HEK293 (cell line): ENCODE measurements around the gene GLB1L2.

Source experiments
- CTCF ChIA-PET: fragments of 350-600 bp; formaldehyde crosslinking; extraction: SDS; loops from one replicate; lab custom pipeline; 2021; ENCODE audit warnings: antibody characterized with exemption; lab: Yijun Ruan, JAX
- POLR2A ChIA-PET: fragments of 300-600 bp; formaldehyde crosslinking; extraction: SDS; loops from one replicate; lab custom pipeline; 2020; ENCODE audit warnings: antibody characterized with exemption, inconsistent platforms; lab: Yijun Ruan, JAX
- H3K27ac ChIP-seq: fragments of 200-500 bp; sonication (Bioruptor generic); 2 replicates; pipeline ENCODE4 v1.5.1; 2014; ENCODE audit warnings: low read depth, low read length, control low read depth, inconsistent platforms; ENCODE audit errors: extremely low read depth
- H3K36me3 ChIP-seq, 2 experiments: fragments of 200-500 bp in 1 of 2; sonication (Bioruptor generic) in 1 of 2; 1 replicate in 1 of 2; 2 replicates in 1 of 2; pipeline ENCODE4 v1.5.1; 2014 to 2017; ENCODE audit warnings: inconsistent platforms in 2 of 2, low read length in 2 of 2; ENCODE audit not compliant: control insufficient read depth in 2 of 2, insufficient read depth in 1 of 2
- H3K4me1 ChIP-seq: fragments of 200-500 bp; sonication (Bioruptor generic); 2 replicates; pipeline ENCODE4 v1.5.1; 2014; ENCODE audit warnings: mild to moderate bottlenecking, low read length, inconsistent platforms; ENCODE audit not compliant: control insufficient read depth, insufficient read depth
- H3K4me3 ChIP-seq: 2 replicates; pipeline ENCODE4 v1.5.1; 2011; ENCODE audit warnings: low read depth, mild to moderate bottlenecking, control low read depth, low read length, moderate library complexity
- H3K9me3 ChIP-seq: fragments of 200-500 bp; sonication (Bioruptor generic); 2 replicates; pipeline ENCODE4 v1.5.1; 2014; ENCODE audit warnings: low read depth, low read length, inconsistent platforms; ENCODE audit not compliant: control insufficient read depth, insufficient read depth
- KLF16 ChIP-seq: fragments of 450-650 bp; formaldehyde crosslinking; IDR thresholded peaks from 2 replicates; pipeline ENCODE4 v1.5.1; 2017; ENCODE audit warnings: missing biosample characterization, missing genetic modification characterization
- PRDM1 ChIP-seq: fragments of 450-650 bp; formaldehyde crosslinking; IDR thresholded peaks from 2 replicates; pipeline ENCODE4; 2016; ENCODE audit warnings: missing biosample characterization, missing genetic modification characterization
- SCRT2 ChIP-seq: fragments of 450-650 bp; formaldehyde crosslinking; IDR thresholded peaks from 2 replicates; pipeline ENCODE4 v1.5.1; 2016; ENCODE audit warnings: missing biosample characterization, missing genetic modification characterization
- ZBTB8A ChIP-seq: fragments of 450-650 bp; formaldehyde crosslinking; IDR thresholded peaks from 2 replicates; pipeline ENCODE4 v1.5.1; 2016; ENCODE audit warnings: missing biosample characterization, missing genetic modification characterization
- ZFHX2 ChIP-seq: fragments of 450-650 bp; formaldehyde crosslinking; conservative IDR thresholded peaks from 2 replicates; pipeline ENCODE4 v1.5.1; 2016; ENCODE audit warnings: missing biosample characterization, missing genetic modification characterization
- ZNF133 ChIP-seq: fragments of 450-650 bp; formaldehyde crosslinking; IDR thresholded peaks from 2 replicates; pipeline ENCODE4 v1.5.1; 2016; ENCODE audit warnings: missing biosample characterization, missing genetic modification characterization
- ZNF302 ChIP-seq: fragments of 450-650 bp; formaldehyde crosslinking; IDR thresholded peaks from 2 replicates; pipeline ENCODE4 v1.5.1; 2016; ENCODE audit warnings: missing biosample characterization, missing genetic modification characterization, low read depth
- ZNF354C ChIP-seq: fragments of 450-650 bp; formaldehyde crosslinking; IDR thresholded peaks from 2 replicates; pipeline ENCODE4 v1.5.1; 2016; ENCODE audit warnings: missing biosample characterization, missing genetic modification characterization, low read depth, borderline replicate concordance
- ZNF366 ChIP-seq: fragments of 450-650 bp; formaldehyde crosslinking; conservative IDR thresholded peaks from 2 replicates; pipeline ENCODE4 v1.5.1; 2016; ENCODE audit warnings: missing biosample characterization, missing genetic modification characterization
- ZNF398 ChIP-seq: fragments of 450-650 bp; formaldehyde crosslinking; IDR thresholded peaks from 2 replicates; pipeline ENCODE4 v1.5.1; 2017; ENCODE audit warnings: missing biosample characterization, missing genetic modification characterization
- ZNF426 ChIP-seq: fragments of 450-650 bp; formaldehyde crosslinking; IDR thresholded peaks from 2 replicates; pipeline ENCODE4 v1.5.1; 2017; ENCODE audit warnings: missing biosample characterization, missing genetic modification characterization, mild to moderate bottlenecking, inconsistent platforms, moderate library complexity
- ZNF48 ChIP-seq: fragments of 450-650 bp; formaldehyde crosslinking; IDR thresholded peaks from 2 replicates; pipeline ENCODE4 v1.5.1; 2016; ENCODE audit warnings: missing biosample characterization, missing genetic modification characterization
- ZNF518A ChIP-seq: fragments of 450-650 bp; formaldehyde crosslinking; conservative IDR thresholded peaks from 2 replicates; pipeline ENCODE4 v1.5.1; 2016; ENCODE audit warnings: low read depth, missing biosample characterization, missing genetic modification characterization
- ZNF530 ChIP-seq: fragments of 450-650 bp; formaldehyde crosslinking; IDR thresholded peaks from 2 replicates; pipeline ENCODE4 v1.5.1; 2016; ENCODE audit warnings: low read depth, missing biosample characterization, missing genetic modification characterization
- ZNF580 ChIP-seq: fragments of 450-650 bp; formaldehyde crosslinking; IDR thresholded peaks from 2 replicates; pipeline ENCODE4 v1.5.1; 2016; ENCODE audit warnings: missing biosample characterization, missing genetic modification characterization
- ZNF654 ChIP-seq: fragments of 450-650 bp; formaldehyde crosslinking; IDR thresholded peaks from 2 replicates; pipeline ENCODE4 v1.5.1; 2016; ENCODE audit warnings: low read depth, missing biosample characterization, missing genetic modification characterization
- ZNF660 ChIP-seq: fragments of 450-650 bp; IDR thresholded peaks from 2 replicates; pipeline ENCODE4 v1.5.1; 2018; ENCODE audit warnings: missing biosample characterization, mild to moderate bottlenecking, missing genetic modification characterization
- ZNF76 ChIP-seq: fragments of 450-650 bp; formaldehyde crosslinking; IDR thresholded peaks from 2 replicates; pipeline ENCODE4; 2016; ENCODE audit warnings: low read depth, missing biosample characterization, missing genetic modification characterization, borderline replicate concordance
- ZSCAN4 ChIP-seq: fragments of 450-650 bp; formaldehyde crosslinking; IDR thresholded peaks from 2 replicates; pipeline ENCODE4 v1.5.1; 2017; ENCODE audit warnings: missing biosample characterization, missing genetic modification characterization
- TF ChIP-seq, protein P1 (sequence below): fragments of 450-650 bp; formaldehyde crosslinking; IDR thresholded peaks from 2 replicates; pipeline ENCODE4 v1.5.1; 2016; ENCODE audit warnings: missing biosample characterization, missing genetic modification characterization

GLB1L2 gene

DNA sequence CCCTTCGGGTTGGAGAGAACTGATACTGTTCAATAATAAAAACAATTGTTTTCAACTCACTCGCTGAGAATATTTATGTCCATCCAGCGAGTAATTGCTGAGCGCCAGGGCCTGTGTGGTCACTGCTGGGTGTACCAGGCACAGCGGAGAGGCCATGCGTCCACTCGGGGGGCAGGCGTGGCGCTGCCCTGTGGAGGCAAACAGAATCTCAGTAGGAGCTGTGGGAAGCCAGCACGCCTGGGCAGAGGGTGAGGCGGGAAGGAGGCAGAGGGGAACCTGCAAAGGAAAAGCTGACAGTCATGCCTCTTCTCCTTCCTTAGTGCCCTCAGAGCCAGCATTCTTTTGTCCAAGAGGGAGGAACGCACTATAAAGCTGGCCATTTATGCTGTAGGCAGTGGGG, 44.2 kb upstream of the GLB1L2 start (continued):
- no peak for TF ChIP-seq ZNF518A
- no peak for TF ChIP-seq ZFHX2
- no peak for TF ChIP-seq ZNF580 (tag by site-specific recombination)
- no peak for TF ChIP-seq SCRT2 (tag by site-specific recombination)
- TF ChIP-seq ZNF76: no peak
- TF ChIP-seq ZNF660 (tag by site-specific recombination): no peak
- TF ChIP-seq KLF16 (tag by site-specific recombination): no peak
- TF ChIP-seq ZNF366 (tag by site-specific recombination): no peak
- no peak for TF ChIP-seq PRDM1 (tag by site-specific recombination)
- TF ChIP-seq ZNF398: no peak
- TF ChIP-seq ZNF530 (tag by site-specific recombination): no peak
- TF ChIP-seq ZBTB8A (tag by site-specific recombination): no peak
- TF ChIP-seq, all 188 proteins: peak for 0

GRCh38 chr11:134288486-134288885, 43.3 kb upstream of the GLB1L2 start:
- TF ChIP-seq ZNF48 (tag by site-specific recombination) (no peak), ZNF398 (no peak), ZNF354C (no peak), ZNF133 (tag by site-specific recombination) (no peak), ZNF426 (tag by site-specific recombination) (no peak), ZNF654 (tag by site-specific recombination) (no peak), ZNF302 (tag by site-specific recombination) (no peak), ZSCAN4 (tag by site-specific recombination) (no peak)
- TF ChIP-seq, protein P1, sequence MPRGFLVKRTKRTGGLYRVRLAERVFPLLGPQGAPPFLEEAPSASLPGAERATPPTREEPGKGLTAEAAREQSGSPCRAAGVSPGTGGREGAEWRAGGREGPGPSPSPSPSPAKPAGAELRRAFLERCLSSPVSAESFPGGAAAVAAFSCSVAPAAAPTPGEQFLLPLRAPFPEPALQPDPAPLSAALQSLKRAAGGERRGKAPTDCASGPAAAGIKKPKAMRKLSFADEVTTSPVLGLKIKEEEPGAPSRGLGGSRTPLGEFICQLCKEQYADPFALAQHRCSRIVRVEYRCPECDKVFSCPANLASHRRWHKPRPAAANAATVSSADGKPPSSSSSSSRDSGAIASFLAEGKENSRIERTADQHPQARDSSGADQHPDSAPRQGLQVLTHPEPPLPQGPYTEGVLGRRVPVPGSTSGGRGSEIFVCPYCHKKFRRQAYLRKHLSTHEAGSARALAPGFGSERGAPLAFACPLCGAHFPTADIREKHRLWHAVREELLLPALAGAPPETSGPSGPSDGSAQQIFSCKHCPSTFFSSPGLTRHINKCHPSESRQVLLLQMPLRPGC (tag by site-specific recombination): no peak
- no peaks in the 10 kb centered on the region for H3K36me3 ChIP-seq
- no peaks in the 10 kb centered on the region for H3K4me1 ChIP-seq
- no peak overlapping the region for H3K27ac ChIP-seq
- ChIA-PET POLR2A (interaction anchor here (0.8 kb wide), 1 partner anchor 64 kb away, joined by 3 read pairs; the partner anchor contains the start of gene VPS26B), CTCF (interaction anchor here (0.7 to 2.0 kb wide), 2 partner anchors 15 to 191 kb away, joined by 4 to 6 read pairs; no protein-coding TSS in a partner anchor)
- no peak overlapping the region for H3K4me3 ChIP-seq
- no peaks in the 10 kb centered on the region for H3K9me3 ChIP-seq
